BE2C (cell line): ENCODE measurements around the gene HES5.

Experiments used
- DNase-seq: peaks from one replicate; pipeline ENCODE4 v3.0.0-alpha.2; 2020
- H3K27me3 ChIP-seq: fragments of 250-450 bp; sonication (Bioruptor Pico); 2 replicates; pipeline ENCODE4 v1.5.1; 2020; ENCODE audit warnings: mild to moderate bottlenecking
- H3K36me3 ChIP-seq: fragments of 250-450 bp; sonication (Bioruptor Pico); 2 replicates; pipeline ENCODE4 v1.5.1; 2020; ENCODE audit warnings: mild to moderate bottlenecking
- H3K4me1 ChIP-seq: fragments of 250-450 bp; sonication (Bioruptor Pico); 2 replicates; pipeline ENCODE4 v1.5.1; 2020
- H3K4me3 ChIP-seq: 2 replicates; pipeline ENCODE4 v1.5.1; 2011; ENCODE audit warnings: low read depth, low read length
- H3K9me3 ChIP-seq: fragments of 250-450 bp; sonication (Bioruptor Pico); 2 replicates; pipeline ENCODE4 v1.5.1; 2020
- TF ChIP-seq, protein P1 (sequence below): IDR thresholded peaks from 2 replicates; pipeline ENCODE4 v1.5.1; 2012; ENCODE audit warnings: mild to moderate bottlenecking, low read depth, low read length

Gene HES5

DNA sequence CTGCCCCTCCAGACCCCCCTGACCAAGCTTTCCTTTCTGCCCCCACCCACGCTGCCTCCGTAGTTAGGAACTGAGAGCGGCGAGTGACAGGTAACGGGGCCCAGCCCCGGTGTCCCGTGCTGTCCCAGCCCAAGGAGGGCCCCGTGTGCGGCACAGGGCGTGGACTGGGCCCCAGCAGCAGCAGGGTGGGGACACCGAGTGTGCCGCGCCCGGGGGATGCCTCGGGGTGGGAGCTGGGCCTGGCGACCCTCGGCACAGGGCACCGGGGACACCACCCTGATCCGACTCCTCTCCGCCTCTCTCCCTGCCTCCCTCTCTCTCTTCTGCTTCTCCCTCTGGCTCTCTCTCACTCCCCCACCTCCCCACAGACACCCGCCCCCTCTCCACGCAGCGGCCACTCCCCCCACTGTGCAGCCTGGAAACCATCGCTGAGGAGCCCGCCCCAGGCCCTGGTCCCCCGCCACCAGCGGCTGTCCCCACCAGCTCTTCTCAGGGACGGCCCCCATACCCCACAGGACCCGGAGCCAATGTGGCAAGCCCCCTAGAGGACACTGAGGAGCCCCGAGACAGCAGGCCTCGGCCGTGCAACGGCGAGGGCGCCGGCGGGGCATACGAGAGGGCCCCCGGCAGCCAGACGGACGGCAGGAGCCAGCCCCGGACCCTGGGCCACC, 26.4 kb downstream of the HES5 start:
- TF ChIP-seq, protein P1, sequence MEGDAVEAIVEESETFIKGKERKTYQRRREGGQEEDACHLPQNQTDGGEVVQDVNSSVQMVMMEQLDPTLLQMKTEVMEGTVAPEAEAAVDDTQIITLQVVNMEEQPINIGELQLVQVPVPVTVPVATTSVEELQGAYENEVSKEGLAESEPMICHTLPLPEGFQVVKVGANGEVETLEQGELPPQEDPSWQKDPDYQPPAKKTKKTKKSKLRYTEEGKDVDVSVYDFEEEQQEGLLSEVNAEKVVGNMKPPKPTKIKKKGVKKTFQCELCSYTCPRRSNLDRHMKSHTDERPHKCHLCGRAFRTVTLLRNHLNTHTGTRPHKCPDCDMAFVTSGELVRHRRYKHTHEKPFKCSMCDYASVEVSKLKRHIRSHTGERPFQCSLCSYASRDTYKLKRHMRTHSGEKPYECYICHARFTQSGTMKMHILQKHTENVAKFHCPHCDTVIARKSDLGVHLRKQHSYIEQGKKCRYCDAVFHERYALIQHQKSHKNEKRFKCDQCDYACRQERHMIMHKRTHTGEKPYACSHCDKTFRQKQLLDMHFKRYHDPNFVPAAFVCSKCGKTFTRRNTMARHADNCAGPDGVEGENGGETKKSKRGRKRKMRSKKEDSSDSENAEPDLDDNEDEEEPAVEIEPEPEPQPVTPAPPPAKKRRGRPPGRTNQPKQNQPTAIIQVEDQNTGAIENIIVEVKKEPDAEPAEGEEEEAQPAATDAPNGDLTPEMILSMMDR, result no peak
- H3K4me3 ChIP-seq, result no peak overlapping the region
- DNase-seq, result no peak
- H3K36me3 ChIP-seq, result no peaks in the 10 kb centered on the region
- no peaks in the 10 kb centered on the region for H3K27me3 ChIP-seq
- no peaks in the 10 kb centered on the region for H3K9me3 ChIP-seq
- H3K4me1 ChIP-seq, result no peaks in the 10 kb centered on the region

GRCh38 chr1:2502661-2503553, 27.2 kb downstream of the HES5 start:
- no peaks in the 10 kb centered on the region for H3K36me3 ChIP-seq
- TF ChIP-seq, protein P1, result no peak
- no peaks in the 10 kb centered on the region for H3K9me3 ChIP-seq
- H3K4me3 ChIP-seq, result no peak overlapping the region
- no peaks in the 10 kb centered on the region for H3K4me1 ChIP-seq
- no peaks in the 10 kb centered on the region for H3K27me3 ChIP-seq
- DNase-seq, result no peak

GRCh38 chr1:2502210-2502609, 27.9 kb downstream of the HES5 start:
- TF ChIP-seq, protein P1, result no peak
- Histone ChIP-seq H3K9me3 (no peaks in the 10 kb centered on the region), H3K36me3 (no peaks in the 10 kb centered on the region), H3K4me3 (no peak overlapping the region), H3K4me1 (no peaks in the 10 kb centered on the region), H3K27me3 (no peaks in the 10 kb centered on the region)
- DNase-seq, result no peak

- no peak for DNase-seq
- H3K4me1 ChIP-seq, result no peaks in the 10 kb centered on the region
- no peaks in the 10 kb centered on the region for H3K36me3 ChIP-seq
- H3K27me3 ChIP-seq, result no peaks in the 10 kb centered on the region
- no peak overlapping the region for H3K4me3 ChIP-seq
- TF ChIP-seq, protein P1, result no peak
- no peaks in the 10 kb centered on the region for H3K9me3 ChIP-seq
Observed at GRCh38 chr1:2501820-2502119, 28.3 kb downstream of the HES5 start.

- TF ChIP-seq, protein P1, result no peak
- Histone ChIP-seq H3K27me3 (no peaks in the 10 kb centered on the region), H3K36me3 (no peaks in the 10 kb centered on the region), H3K4me3 (no peak overlapping the region), H3K4me1 (no peaks in the 10 kb centered on the region), H3K9me3 (no peaks in the 10 kb centered on the region)
- no peak for DNase-seq
Observed at GRCh38 chr1:2501041-2501819, 28.8 kb downstream of the HES5 start.
